HEK293 (cell line): ENCODE measurements around the gene GSTA5.
"Not testable (repeated sequence)": the region's sequence is repeated elsewhere in the genome, so short reads cannot be mapped to it uniquely, and the experiment has no call there.

Experiments
- REST ChIP-seq: fragments of 450-650 bp; formaldehyde crosslinking; IDR thresholded peaks from 2 replicates; pipeline ENCODE4 v1.5.1; 2016; ENCODE audit warnings: missing biosample characterization, missing genetic modification characterization
- TCF7L2 ChIP-seq: IDR thresholded peaks from 2 replicates; pipeline ENCODE4 v1.6.1; 2011; ENCODE audit warnings: low read depth, mild to moderate bottlenecking, inconsistent platforms, low read length, moderate library complexity, borderline replicate concordance
- ZNF138 ChIP-seq: fragments of 450-650 bp; formaldehyde crosslinking; IDR thresholded peaks from 2 replicates; pipeline ENCODE4 v1.5.1; 2016; ENCODE audit warnings: missing biosample characterization, missing genetic modification characterization, borderline replicate concordance
- ZNF16 ChIP-seq: fragments of 450-650 bp; formaldehyde crosslinking; IDR thresholded peaks from 2 replicates; pipeline ENCODE4 v1.5.1; 2016; ENCODE audit warnings: low read depth, missing biosample characterization, missing genetic modification characterization
- ZNF175 ChIP-seq: fragments of 450-650 bp; formaldehyde crosslinking; IDR thresholded peaks from 2 replicates; pipeline ENCODE4 v1.5.1; 2016; ENCODE audit warnings: missing biosample characterization, missing genetic modification characterization
- ZNF184 ChIP-seq: fragments of 450-650 bp; IDR thresholded peaks from 2 replicates; pipeline ENCODE4 v1.5.1; 2018; ENCODE audit warnings: missing biosample characterization, mild to moderate bottlenecking, missing genetic modification characterization
- ZNF548 ChIP-seq: fragments of 450-650 bp; formaldehyde crosslinking; IDR thresholded peaks from 2 replicates; pipeline ENCODE4 v1.5.1; 2016; ENCODE audit warnings: missing biosample characterization, missing genetic modification characterization
- ZNF776 ChIP-seq: fragments of 450-650 bp; formaldehyde crosslinking; IDR thresholded peaks from 2 replicates; pipeline ENCODE4 v1.5.0; 2017; ENCODE audit warnings: missing biosample characterization, missing genetic modification characterization, borderline replicate concordance
- TF ChIP-seq, protein P1 (sequence below): fragments of 450-650 bp; IDR thresholded peaks from 2 replicates; pipeline ENCODE4 v1.5.1; 2018; ENCODE audit warnings: missing biosample characterization, missing genetic modification characterization
- TF ChIP-seq, protein P2 (sequence below): fragments of 450-650 bp; formaldehyde crosslinking; IDR thresholded peaks from 2 replicates; pipeline ENCODE4 v1.5.1; 2016; ENCODE audit warnings: missing biosample characterization, missing genetic modification characterization

GRCh38 chr6:52782696-52783274 is 57.8 kb downstream of the GSTA5 start:
- TF ChIP-seq, protein P1, sequence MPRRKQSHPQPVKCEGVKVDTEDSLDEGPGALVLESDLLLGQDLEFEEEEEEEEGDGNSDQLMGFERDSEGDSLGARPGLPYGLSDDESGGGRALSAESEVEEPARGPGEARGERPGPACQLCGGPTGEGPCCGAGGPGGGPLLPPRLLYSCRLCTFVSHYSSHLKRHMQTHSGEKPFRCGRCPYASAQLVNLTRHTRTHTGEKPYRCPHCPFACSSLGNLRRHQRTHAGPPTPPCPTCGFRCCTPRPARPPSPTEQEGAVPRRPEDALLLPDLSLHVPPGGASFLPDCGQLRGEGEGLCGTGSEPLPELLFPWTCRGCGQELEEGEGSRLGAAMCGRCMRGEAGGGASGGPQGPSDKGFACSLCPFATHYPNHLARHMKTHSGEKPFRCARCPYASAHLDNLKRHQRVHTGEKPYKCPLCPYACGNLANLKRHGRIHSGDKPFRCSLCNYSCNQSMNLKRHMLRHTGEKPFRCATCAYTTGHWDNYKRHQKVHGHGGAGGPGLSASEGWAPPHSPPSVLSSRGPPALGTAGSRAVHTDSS (tag by site-specific recombination): not testable (repeated sequence)
- TF ChIP-seq REST (tag by site-specific recombination); ZNF184 (tag by site-specific recombination); ZNF548 (tag by site-specific recombination); ZNF138 (tag by site-specific recombination); TCF7L2; ZNF16 (tag by site-specific recombination); ZNF776 (tag by site-specific recombination); ZNF175 (tag by site-specific recombination): not testable (repeated sequence)
- TF ChIP-seq, protein P2, sequence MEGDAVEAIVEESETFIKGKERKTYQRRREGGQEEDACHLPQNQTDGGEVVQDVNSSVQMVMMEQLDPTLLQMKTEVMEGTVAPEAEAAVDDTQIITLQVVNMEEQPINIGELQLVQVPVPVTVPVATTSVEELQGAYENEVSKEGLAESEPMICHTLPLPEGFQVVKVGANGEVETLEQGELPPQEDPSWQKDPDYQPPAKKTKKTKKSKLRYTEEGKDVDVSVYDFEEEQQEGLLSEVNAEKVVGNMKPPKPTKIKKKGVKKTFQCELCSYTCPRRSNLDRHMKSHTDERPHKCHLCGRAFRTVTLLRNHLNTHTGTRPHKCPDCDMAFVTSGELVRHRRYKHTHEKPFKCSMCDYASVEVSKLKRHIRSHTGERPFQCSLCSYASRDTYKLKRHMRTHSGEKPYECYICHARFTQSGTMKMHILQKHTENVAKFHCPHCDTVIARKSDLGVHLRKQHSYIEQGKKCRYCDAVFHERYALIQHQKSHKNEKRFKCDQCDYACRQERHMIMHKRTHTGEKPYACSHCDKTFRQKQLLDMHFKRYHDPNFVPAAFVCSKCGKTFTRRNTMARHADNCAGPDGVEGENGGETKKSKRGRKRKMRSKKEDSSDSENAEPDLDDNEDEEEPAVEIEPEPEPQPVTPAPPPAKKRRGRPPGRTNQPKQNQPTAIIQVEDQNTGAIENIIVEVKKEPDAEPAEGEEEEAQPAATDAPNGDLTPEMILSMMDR (tag by site-specific recombination): not testable (repeated sequence)
